Stimulated activated CD8-positive, alpha-beta memory T cell treated with anti-CD3 and anti-CD28 coated beads, Interleukin-12 subunit alpha, Interleukin-12 subunit beta, amount 100 ng/mL, for 4 hours (primary cell): ENCODE measurements around the gene CCDC192.

Source experiments
- DNase-seq: peaks from one replicate; pipeline ENCODE4 v3.0.0-alpha.2; 2020; ENCODE audit warnings: low read depth

The CCDC192 gene

GRCh38 chr5:127957701-127958239 is 254.6 kb downstream of the CCDC192 start:
- DNase-seq: no peak

DNA sequence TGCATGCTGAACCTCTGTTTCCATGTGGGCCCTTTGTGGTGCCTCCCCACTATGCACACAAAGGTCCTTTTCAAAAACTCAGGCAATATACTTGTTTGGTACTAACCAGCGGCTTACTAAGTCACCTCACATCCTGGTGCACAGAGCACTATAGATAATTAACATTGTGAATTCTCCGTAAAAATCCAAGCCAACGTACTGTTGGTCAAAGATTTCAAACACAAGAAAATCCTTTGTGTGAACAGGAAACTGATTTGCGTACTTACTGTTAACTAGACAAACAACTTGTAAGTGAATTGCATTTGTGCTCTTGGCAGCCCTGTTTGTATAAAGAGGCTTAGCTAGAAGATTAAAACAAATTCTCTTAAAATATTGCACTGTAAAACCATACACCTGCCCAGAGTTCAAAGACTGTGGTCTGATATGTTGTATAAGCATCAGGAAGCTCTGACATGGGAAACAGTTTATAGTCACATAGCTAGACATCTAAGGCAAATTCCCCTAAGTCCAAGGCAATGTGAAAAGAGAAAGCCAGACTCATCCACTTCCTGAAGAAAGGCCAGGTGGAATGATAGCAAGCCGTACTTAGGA is 255.3 kb downstream of the CCDC192 start:
- DNase-seq: no peak

GRCh38 chr5:127959152-127959764 is 256.1 kb downstream of the CCDC192 start:
- no peak for DNase-seq

DNA sequence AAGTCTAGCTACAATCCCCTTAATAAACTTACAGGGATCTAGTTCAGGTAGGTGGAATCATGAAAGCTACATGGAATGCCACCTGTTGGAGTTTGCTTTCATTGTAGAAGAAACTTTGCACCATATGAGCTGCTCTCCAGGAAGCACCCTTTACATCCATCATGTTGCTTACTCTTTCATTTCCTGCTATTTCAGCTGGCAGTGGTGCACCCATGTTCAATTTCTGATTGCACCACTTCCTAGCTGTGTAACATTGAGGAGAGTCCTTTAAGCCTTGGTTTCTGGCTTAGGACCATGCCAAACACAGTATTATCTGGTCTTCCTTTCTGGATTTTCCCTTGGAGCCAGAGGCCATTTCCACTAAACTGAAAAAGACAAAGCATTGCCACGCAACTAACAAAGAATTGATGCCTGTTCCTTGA is 257.1 kb downstream of the CCDC192 start:
- no peak for DNase-seq

DNA sequence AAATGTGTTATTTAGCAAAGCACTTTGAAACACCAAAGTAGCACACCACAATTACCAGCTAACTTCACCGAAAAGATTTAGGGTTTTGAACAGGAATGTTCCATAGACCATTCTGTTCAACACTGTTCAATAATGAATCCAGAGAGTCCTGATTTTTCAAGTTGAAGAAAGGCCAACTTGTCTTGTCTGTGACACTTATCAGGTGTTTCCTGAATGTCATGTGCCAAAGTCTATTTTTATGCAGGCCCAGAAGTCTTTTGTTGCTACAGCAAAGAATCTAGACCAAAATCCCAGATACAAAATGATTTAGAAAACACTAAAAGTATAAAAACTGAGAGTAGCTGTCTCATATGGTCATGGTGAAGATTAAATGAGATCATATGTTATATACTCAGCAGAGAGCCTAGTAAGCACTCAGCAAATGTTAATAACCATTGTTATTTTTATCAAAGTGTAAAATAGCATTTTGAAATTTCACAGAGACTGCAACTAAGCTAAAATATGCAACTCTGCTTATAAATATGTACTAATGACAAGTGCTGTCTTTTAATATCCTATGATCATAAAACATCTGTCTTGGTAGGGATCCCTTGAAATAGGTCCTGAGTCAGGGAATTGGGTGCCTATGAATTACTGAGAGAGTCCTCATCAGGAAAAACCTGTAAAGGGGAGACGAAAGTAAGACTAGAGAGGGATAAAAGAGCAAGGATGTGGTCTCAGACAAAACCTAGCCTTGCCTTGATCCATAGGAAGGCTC is 258.0 kb downstream of the CCDC192 start:
- DNase-seq: no peak

DNA sequence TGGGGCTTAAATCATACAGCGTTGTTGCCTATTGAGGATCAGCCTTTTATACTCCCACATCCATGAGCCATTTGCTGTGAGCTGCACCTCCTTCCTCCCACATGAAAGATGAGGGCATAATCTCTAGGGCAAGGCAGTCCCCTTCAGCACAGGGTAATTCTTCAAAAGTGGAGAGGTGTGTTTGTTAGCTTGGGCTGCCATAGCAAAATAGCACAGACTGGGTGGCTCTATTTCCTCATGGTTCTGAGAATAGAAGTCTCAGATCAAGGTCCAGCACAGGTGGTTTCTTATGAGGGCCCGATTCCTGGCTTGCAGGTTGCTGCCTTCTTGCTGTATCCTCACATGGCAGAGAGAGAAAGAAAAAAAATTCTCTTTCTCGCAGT is 258.6 kb downstream of the CCDC192 start:
- no peak for DNase-seq

- no peak for DNase-seq
Observed at GRCh38 chr5:127962491-127962890, 259.3 kb downstream of the CCDC192 start.

DNA sequence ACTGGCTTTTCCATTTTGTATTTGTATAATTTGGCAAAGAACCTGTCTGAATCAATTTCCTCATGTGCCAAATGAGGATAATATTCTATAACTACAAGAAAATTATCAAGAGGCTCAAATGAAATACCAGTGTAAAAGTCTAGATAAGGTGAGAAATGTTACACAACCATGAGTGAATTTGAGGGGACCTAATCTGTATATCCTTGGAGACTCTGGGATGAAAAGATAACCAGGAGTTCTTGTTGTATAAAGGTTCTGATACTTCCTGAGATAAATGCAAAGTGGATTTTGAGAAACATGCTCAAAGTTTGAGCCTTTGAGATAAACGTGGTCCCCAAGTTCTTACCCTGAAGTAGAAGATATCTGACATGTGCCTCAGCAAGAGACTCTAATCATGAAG is 260.0 kb downstream of the CCDC192 start:
- no peak for DNase-seq

- no peak for DNase-seq
Observed at GRCh38 chr5:127963931-127964330, 260.7 kb downstream of the CCDC192 start.

DNA sequence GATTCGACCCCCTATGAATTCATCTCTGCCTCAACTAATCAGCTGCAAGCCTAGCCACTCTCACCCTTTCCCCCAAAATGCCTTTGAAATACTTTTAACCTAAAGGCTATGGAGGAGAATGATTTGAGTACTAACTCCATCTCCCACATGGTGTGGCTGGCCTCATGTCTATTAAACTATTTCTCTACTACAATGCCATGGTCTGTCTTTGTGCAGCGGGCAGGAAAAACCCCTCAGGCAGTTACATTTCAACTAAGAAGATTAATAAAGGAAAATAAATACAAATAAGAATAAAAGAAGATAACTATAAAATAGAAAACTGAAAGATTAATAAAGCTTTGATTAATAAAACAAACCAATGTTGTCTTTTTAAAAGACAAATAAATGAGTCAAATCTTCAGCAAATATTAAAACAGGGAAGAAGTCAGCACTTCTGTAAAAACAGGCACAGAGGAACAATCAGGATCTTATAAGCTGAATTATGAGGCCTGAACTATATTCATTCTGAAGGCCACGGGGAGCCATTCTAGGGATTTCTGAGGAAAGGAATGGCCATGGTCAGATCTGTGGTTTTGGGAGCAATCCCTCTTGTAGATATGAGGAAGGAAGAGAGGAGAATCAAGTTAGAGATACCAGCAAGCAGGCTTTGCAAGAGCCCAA is 264.3 kb downstream of the CCDC192 start:
- no peak for DNase-seq

DNA sequence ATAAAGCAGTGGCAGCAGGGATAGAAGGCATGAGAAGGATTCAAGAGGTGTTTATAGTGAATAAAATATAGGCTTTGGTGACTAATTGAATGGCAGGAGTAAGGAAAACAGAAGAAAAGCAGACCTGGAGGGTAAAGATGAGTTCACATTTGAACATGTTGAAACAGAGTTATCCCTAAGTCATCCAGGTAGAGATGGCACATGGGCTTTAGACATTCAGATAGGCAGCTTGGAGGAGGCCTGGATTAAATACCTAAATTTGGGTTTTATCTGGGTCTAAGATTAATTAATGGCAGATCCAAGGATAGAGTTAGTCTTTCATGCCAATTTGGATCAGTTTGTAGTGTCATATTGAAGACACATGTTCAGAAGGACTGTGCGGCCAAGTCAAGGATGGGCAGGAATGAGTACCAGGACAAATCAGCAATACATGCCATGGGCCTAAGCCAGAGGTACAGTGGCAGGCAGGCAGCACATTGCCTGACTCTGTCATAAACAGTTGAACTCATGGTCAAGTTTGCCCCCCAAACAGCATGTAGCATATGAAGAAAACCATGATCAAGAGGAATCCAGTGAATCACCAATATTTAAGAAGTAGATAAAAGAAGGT is 264.9 kb downstream of the CCDC192 start:
- DNase-seq: no peak

- DNase-seq: no peak
Observed at GRCh38 chr5:127969002-127969401, 265.8 kb downstream of the CCDC192 start.

DNA sequence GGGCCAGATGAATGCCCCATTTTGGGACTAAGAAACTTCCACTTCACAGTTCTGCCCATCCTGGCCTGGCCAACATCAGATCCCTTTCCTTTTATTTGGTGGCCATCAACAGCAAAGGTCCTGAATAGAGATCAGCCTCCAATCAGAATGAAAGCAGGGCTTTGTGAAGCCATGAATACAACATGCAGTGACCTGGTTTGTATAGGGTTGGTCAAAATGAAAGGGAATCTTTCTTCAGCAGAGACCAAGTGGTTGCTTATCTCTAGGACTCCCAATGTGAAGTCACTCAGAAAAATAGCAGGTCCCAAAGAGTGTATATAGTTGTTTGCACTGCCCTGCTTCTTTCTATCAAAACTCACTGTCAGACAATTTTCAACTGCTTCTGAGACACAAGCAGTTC is 266.5 kb downstream of the CCDC192 start:
- DNase-seq: no peak

DNA sequence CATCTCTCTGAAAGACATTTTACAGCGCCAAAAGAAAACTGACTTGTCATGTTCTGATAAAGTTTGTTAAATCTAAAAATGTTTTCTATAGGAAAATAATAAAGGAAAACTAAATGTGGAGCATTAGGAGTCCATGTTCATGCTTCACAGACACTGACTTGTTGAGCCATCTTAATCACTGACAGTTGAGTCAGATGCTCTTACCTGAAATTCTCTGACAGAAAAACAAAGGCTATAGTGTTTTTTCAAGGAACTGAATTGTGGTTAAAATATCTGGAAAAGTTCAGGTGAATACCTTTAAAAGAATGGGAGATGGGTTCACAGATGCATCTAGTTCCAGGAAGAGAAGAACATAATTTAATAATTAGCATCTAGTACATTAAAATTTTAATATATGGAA is 266.9 kb downstream of the CCDC192 start:
- no peak for DNase-seq

DNA sequence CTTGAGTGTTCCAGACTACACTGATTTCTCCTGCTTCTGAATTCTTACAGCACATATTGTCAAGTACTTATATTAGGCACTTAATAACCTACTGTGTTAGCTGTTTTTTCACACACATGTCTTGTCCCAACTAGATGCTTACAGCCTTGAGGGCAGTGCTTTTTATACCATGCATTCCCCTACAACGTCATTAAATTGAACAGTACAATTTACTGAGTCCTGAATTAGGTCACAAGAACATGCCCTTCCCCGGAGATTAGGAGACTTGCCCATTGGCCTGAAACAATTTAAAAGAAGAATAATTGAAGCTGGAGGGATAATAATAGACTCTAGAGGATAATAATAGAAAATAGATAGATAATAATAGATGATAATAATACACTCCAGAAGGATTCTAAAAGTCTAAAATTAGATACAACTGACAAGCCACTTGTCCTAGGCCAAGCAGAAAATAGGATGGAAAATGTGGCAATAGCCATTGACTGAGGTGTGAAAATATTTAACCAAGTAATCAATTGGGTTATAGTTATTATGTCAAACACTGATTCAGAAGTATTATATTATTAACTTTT is 267.7 kb downstream of the CCDC192 start:
- DNase-seq: no peak

DNA sequence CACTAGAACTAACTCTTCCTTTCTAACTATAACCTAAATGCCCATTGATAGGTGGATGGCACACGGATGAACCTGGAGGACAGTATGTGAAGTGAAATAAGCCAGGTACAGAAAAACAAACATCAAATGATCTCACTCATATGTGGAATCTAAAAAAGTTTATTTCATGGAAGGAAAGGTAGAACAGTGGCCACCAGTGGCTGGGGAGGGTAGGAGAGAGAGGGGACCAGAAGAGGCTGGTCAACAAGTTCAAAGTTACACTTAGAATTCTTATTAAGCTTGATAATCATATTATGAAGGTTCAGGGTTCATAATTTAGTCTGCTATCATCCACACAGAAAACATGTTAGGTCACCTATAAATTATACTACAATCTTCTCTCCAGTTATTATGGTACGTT is 272.8 kb downstream of the CCDC192 start:
- no peak for DNase-seq

- no peak for DNase-seq
Observed at GRCh38 chr5:127976525-127976924, 273.3 kb downstream of the CCDC192 start.

- DNase-seq: no peak
Observed at GRCh38 chr5:127976991-127977717, 274.0 kb downstream of the CCDC192 start.

GRCh38 chr5:127978738-127979300 is 275.6 kb downstream of the CCDC192 start:
- DNase-seq: no peak

GRCh38 chr5:127979475-127979874 is 276.3 kb downstream of the CCDC192 start:
- no peak for DNase-seq

DNA sequence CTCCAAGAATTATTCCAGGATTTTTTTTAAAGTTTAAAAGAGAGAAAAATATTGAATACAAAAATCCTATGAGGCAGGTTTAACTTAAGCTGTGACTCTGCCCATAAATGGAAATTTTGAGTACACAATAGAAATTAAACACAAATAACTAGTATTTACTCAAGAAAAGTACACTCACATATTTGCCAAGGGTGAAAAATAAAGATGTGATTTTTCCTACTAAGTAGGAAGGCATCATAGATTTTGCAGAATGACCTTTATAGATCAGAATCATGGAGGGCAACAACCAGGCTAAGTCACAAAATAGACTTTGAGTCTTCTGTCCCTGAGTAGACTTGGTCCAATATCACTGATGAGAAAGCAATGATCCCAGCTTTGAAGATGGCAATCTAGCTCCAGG is 277.7 kb downstream of the CCDC192 start:
- DNase-seq: no peak
